ENCODE results near the gene GJA3. TPM values are rescaled to one million over a fixed set of nuclear protein-coding genes. Genes with fewer than 3 reads are reported as not detected.

The GJA3 gene
- total and polyA plus RNA-seq, 10 of the 15 experiments (the other 5 are each of a cell fraction or from before 2014, with no cell fraction given) = 0.03 to 0.11 (median 0.04) TPM; not detected in 5

DNA sequence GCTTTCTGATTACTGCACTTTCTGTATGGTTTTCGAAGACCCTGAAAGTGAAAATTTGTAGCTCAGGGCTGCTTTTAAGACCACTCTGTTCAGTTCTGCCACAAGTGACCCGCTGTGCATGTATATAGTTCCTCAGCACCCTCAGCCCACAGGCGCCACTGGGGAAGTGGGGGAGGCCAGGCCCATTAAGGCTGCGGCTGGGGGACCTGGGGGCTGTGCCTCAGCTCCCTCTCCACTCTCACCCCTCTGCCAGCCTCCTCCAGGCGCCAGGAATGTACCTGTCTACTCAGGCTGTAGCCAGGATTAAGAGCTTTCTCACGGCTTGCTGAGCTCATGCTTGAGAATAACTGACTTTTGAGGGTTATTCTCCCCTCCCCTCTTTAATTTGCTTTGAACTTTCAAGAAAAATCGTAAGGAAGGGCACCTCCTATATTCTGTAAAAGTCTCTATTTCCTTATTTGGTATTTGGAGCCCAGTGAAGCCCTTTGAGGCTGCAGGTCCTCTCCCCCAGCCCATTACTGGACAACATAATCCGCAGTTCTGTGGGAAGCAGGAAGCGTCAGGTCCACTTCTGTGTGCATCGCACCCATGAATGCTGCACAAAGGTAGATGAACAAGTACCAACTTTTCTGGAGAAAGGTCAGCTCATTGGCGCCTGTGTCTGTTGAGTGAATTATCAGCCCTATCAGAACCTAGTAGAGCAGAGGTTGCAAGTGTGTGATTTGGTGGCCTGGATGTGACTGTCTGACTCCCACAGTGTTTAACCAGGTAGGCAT lies 29.6 kb downstream of the GJA3 start (continued):
- TF ChIP-seq SUZ12 (IDR thresholded peaks at IDR 0.05; ENCODE audit: unreplicated experiment) (no peak), MEF2A (IDR thresholded peaks at IDR 0.05; ENCODE audit: insufficient read depth, low read depth, low read length) (no peak), IKZF2 (IDR thresholded peaks at IDR 0.05) (no peak), RFX5 (IDR thresholded peaks at IDR 0.05; ENCODE audit: low read depth, low read length) (no peak), FOXM1 (IDR thresholded peaks at IDR 0.05; ENCODE audit: low read depth, low read length) (no peak), TBL1XR1 (IDR thresholded peaks at IDR 0.05; ENCODE audit: low read depth, low read length) (no peak)

DNA sequence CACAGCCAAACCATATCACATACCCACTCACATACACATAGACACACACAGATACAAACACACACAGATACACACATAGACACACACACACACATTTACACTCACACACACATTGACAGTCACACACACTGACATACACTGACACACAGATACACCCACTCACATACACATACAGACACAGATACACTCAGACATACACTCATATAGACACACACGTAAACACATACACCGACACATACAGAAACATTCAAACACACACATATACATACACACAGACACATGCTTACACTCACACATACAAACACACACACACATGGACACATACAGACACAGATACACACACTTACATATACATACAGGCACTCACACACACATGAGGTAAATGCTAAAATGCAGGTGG lies 30.2 kb downstream of the GJA3 start:
- Histone ChIP-seq H4K20me1 (ENCODE audit: control insufficient read depth, insufficient read depth) (no peaks in the 10 kb centered on the region), H3K4me1 (ENCODE audit: control insufficient read depth, insufficient read depth, low read length) (no peaks in the 10 kb centered on the region), H3K4me2 (ENCODE audit: control insufficient read depth, insufficient read depth) (no peak overlapping the region), H3K4me3 (no peak overlapping the region), H3K79me2 (ENCODE audit: control insufficient read depth, insufficient read depth, low read length) (no peaks in the 10 kb centered on the region), H3K36me3 (ENCODE audit: control insufficient read depth in 2 of 2, insufficient read depth in 2 of 2, low read length in 1 of 2) (no peaks in the 10 kb centered on the region), H3K27me3 (replicated peaks in 1 of 2; ENCODE audit: control insufficient read depth in 2 of 2, insufficient read depth in 2 of 2, low read length in 1 of 2) (peaks cover 2 to 5% of the 10 kb centered on the region in 2 experiments; a peak in 2 of 4 replicates), H3K9me3 (replicated peaks; ENCODE audit: control insufficient read depth, insufficient read depth, low read length) (no peaks in the 10 kb centered on the region), H3K27ac (ENCODE audit: control insufficient read depth, insufficient read depth) (no peak overlapping the region), H2AFZ (ENCODE audit: control insufficient read depth, low read depth, low read length) (no peak overlapping the region), H3K9ac (ENCODE audit: control insufficient read depth, insufficient read depth, low read length) (no peak overlapping the region)
- ATAC-seq (no peak), DNase-seq (ENCODE audit: low read depth, low spot score) (no peak), FAIRE-seq (peak; percentile 56)
- 95% methylated on average over 2 of the region's 2 CpGs for WGBS (ENCODE audit: insufficient coverage, insufficient replicate concordance, low lambda C conversion rate, missing lambda C conversion rate)
- SMC1A ChIA-PET (ENCODE audit: uncharacterized antibody, unreplicated experiment) = no interaction called here
- CTCF ChIA-PET = no interaction called here
- intact Hi-C loops (cut with micrococcal nuclease; ENCODE audit: unreplicated experiment) (no loop called here), in situ Hi-C loops (cut with MboI) (no loop called here)
- BruUV-seq (replicated peaks) = no TSS peak
- TF ChIP-seq JUNB (IDR thresholded peaks at IDR 0.05) = no peak
- no peak for TF ChIP-seq FOS (IDR thresholded peaks at IDR 0.05; ENCODE audit: borderline replicate concordance, extremely low read depth, insufficient read length)
- TF ChIP-seq KDM1A (IDR thresholded peaks at IDR 0.05; ENCODE audit: borderline replicate concordance) = no peak
- TF ChIP-seq, protein P1, sequence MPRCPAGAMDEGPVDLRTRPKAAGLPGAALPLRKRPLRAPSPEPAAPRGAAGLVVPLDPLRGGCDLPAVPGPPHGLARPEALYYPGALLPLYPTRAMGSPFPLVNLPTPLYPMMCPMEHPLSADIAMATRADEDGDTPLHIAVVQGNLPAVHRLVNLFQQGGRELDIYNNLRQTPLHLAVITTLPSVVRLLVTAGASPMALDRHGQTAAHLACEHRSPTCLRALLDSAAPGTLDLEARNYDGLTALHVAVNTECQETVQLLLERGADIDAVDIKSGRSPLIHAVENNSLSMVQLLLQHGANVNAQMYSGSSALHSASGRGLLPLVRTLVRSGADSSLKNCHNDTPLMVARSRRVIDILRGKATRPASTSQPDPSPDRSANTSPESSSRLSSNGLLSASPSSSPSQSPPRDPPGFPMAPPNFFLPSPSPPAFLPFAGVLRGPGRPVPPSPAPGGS (IDR thresholded peaks at IDR 0.05; ENCODE audit: borderline replicate concordance, insufficient read depth, low read depth, low read length, poor library complexity, severe bottlenecking) = peak; percentile 66
- POLR2A ChIA-PET = no interaction called here
- RAD21 ChIA-PET (ENCODE audit: unreplicated experiment) = no interaction called here

All from GM12878 (cell line).